ENCODE data around the gene POU6F2.

GRCh38 chr7:39433550-39433949 lies 455.8 kb downstream of the POU6F2 start:
- no peak for TF ChIP-seq POLR2A (IDR thresholded peaks at IDR 0.05)
- TF ChIP-seq, protein P1, sequence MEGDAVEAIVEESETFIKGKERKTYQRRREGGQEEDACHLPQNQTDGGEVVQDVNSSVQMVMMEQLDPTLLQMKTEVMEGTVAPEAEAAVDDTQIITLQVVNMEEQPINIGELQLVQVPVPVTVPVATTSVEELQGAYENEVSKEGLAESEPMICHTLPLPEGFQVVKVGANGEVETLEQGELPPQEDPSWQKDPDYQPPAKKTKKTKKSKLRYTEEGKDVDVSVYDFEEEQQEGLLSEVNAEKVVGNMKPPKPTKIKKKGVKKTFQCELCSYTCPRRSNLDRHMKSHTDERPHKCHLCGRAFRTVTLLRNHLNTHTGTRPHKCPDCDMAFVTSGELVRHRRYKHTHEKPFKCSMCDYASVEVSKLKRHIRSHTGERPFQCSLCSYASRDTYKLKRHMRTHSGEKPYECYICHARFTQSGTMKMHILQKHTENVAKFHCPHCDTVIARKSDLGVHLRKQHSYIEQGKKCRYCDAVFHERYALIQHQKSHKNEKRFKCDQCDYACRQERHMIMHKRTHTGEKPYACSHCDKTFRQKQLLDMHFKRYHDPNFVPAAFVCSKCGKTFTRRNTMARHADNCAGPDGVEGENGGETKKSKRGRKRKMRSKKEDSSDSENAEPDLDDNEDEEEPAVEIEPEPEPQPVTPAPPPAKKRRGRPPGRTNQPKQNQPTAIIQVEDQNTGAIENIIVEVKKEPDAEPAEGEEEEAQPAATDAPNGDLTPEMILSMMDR (IDR thresholded peaks at IDR 0.05) = no peak

All from transverse colon (tissue), 3 donors.